ENCODE measurements around the gene PAN2. TPM values are rescaled to one million over a fixed set of nuclear protein-coding genes. Genes with fewer than 3 reads are reported as not detected.

PAN2 gene
- total and polyA plus RNA-seq, 4 donors = 22.4 to 68.2 (median 52.2) TPM

GRCh38 chr12:56361487-56362129, 27.8 kb upstream of the PAN2 start:
- TF ChIP-seq CTCF (IDR thresholded peaks at IDR 0.05; ENCODE audit: control extremely low read depth, extremely low read depth) = no peak
- Histone ChIP-seq H3K4me1 (ENCODE audit: control insufficient read depth in 5 of 5, insufficient read depth in 5 of 5, low read length in 5 of 5) (peaks cover 0 to 15% (median 4%) of the 10 kb centered on the region in 5 donors), H3K36me3 (ENCODE audit: control insufficient read depth in 4 of 4, insufficient read depth in 4 of 4, low read length in 4 of 4) (peaks cover 0 to under 1% (median 0%) of the 10 kb centered on the region in 4 donors), H3K27me3 (ENCODE audit: control insufficient read depth in 3 of 3, insufficient read depth in 3 of 3, low read length in 2 of 3) (no peaks in the 10 kb centered on the region), H3K9me3 (ENCODE audit: control insufficient read depth in 4 of 4, insufficient read depth in 3 of 4, low read length in 3 of 4) (no peaks in the 10 kb centered on the region), H3K9ac (ENCODE audit: insufficient read depth in 1 of 2, low read length in 2 of 2) (no peak overlapping the region), H3K4me3 (no peak overlapping the region), H3K27ac (ENCODE audit: low read depth in 1 of 2, low read length in 1 of 2) (no peak overlapping the region)
- WGBS, 2 donors = 80 to 89% methylated on average over 8 of the region's 8 CpGs
- ATAC-seq (ENCODE audit: insufficient read depth, low FRiP score) (no peak), DNase-seq (peak in 1 of 3 donors; percentile 10)

- peak within 1 kb of the TSS; percentile 76 for H3K4me3 ChIP-seq
- WGBS, 2 donors = 0% methylated on average over 54 of the region's 54 CpGs
- no peaks in the 10 kb centered on the region for H3K27me3 ChIP-seq (ENCODE audit: control insufficient read depth in 3 of 3, insufficient read depth in 3 of 3, low read length in 2 of 3)
- H3K9me3 ChIP-seq (ENCODE audit: control insufficient read depth in 4 of 4, insufficient read depth in 3 of 4, low read length in 3 of 4) = no peaks in the 10 kb centered on the region
- peak within 1 kb of the TSS; percentile 83 to 98 for H3K9ac ChIP-seq (ENCODE audit: insufficient read depth in 1 of 2, low read length in 2 of 2)
- peaks cover 0 to 15% (median 4%) of the 10 kb centered on the region in 5 donors for H3K4me1 ChIP-seq (ENCODE audit: control insufficient read depth in 5 of 5, insufficient read depth in 5 of 5, low read length in 5 of 5)
- ATAC-seq (ENCODE audit: insufficient read depth, low FRiP score) (peak; percentile 97), DNase-seq (peak; percentile 100)
- peak within 1 kb of the TSS; percentile 87 to 95 for H3K27ac ChIP-seq (ENCODE audit: low read depth in 1 of 2, low read length in 1 of 2)
- peaks cover 0 to 14% (median 11%) of the 10 kb centered on the region in 4 donors for H3K36me3 ChIP-seq (ENCODE audit: control insufficient read depth in 4 of 4, insufficient read depth in 4 of 4, low read length in 4 of 4)
- peak; percentile 0 for TF ChIP-seq CTCF (IDR thresholded peaks at IDR 0.05; ENCODE audit: control extremely low read depth, extremely low read depth)
Measured at GRCh38 chr12:56359851-56360767, 26.3 kb upstream of the PAN2 start, which contains the start of gene STAT2. Gene STAT2 (minus strand): TSS chr12:56360107. CDS start chr12:56356571, 3,536 bp downstream.

GRCh38 chr12:56358836-56359532, 25.2 kb upstream of the PAN2 start:
- no peaks in the 10 kb centered on the region for H3K27me3 ChIP-seq (ENCODE audit: control insufficient read depth in 3 of 3, insufficient read depth in 3 of 3, low read length in 2 of 3)
- H3K4me3 ChIP-seq = peak overlapping the region; percentile 23
- H3K9ac ChIP-seq (ENCODE audit: insufficient read depth in 1 of 2, low read length in 2 of 2) = peak overlapping the region; percentile 83 to 98
- DNase-seq = peak in 2 of 3 donors; percentile 40 to 54
- no peak for TF ChIP-seq CTCF (IDR thresholded peaks at IDR 0.05; ENCODE audit: control extremely low read depth, extremely low read depth)
- H3K9me3 ChIP-seq (ENCODE audit: control insufficient read depth in 4 of 4, insufficient read depth in 3 of 4, low read length in 3 of 4) = no peaks in the 10 kb centered on the region
- peaks cover 9 to 25% (median 22%) of the 10 kb centered on the region in 4 donors for H3K36me3 ChIP-seq (ENCODE audit: control insufficient read depth in 4 of 4, insufficient read depth in 4 of 4, low read length in 4 of 4)
- peak overlapping the region; percentile 10 to 74 for H3K27ac ChIP-seq (ENCODE audit: low read depth in 1 of 2, low read length in 1 of 2)
- WGBS, 2 donors = 2 to 3% methylated on average over 1 of the region's 1 CpG
- H3K4me1 ChIP-seq (ENCODE audit: control insufficient read depth in 5 of 5, insufficient read depth in 5 of 5, low read length in 5 of 5) = peaks cover 0 to 15% (median 4%) of the 10 kb centered on the region in 5 donors
- ATAC-seq (ENCODE audit: insufficient read depth, low FRiP score) = no peak
